ENCODE results near the gene HSD17B4. TPM values are rescaled to one million over a fixed set of nuclear protein-coding genes. Genes with fewer than 3 reads are reported as not detected.
A peak's percentile ranks its signal among the peaks of the same experiment; 100 is the strongest.

Gene HSD17B4
- total and polyA plus RNA-seq, 2 of the 13 experiments (the other 11 are each of a cell fraction or from before 2014, with no cell fraction given): 178 to 399 TPM

DNA sequence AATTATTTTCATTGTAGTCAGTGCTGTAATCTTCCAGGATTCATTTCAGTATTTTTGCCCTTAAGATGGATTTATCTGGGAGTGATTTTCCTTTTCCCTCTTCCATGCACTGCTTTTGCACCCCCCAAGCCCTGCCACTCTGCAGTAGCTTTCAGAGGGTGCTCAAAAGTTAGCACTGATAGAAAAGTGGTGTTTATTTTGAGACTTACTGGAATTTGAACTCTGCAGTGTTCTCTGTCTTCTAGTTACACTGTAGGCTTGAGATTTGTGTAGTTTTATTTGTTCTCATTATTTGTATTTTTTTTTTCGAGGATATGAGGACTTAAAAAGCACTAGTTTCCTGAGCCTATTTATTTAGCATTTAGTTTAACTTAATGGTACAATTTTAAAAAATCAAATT is 70.5 kb downstream of the HSD17B4 start (continued):
- TF ChIP-seq MEIS1 (CRISPR knock-in tag; IDR thresholded peaks at IDR 0.05; ENCODE audit: borderline replicate concordance) (no peak), ZZZ3 (CRISPR knock-in tag; IDR thresholded peaks at IDR 0.05; ENCODE audit: borderline replicate concordance) (no peak), ZNF747 (CRISPR knock-in tag; IDR thresholded peaks at IDR 0.05; ENCODE audit: borderline replicate concordance) (no peak), ZNF34 (CRISPR knock-in tag; IDR thresholded peaks at IDR 0.05; ENCODE audit: borderline replicate concordance) (no peak), ZNF670 (CRISPR knock-in tag; IDR thresholded peaks at IDR 0.05; ENCODE audit: borderline replicate concordance) (no peak), ZSCAN30 (CRISPR knock-in tag; IDR thresholded peaks at IDR 0.05) (no peak), ZNF660 (CRISPR knock-in tag; IDR thresholded peaks at IDR 0.05; ENCODE audit: borderline replicate concordance, low read depth) (no peak), ZNF781 (CRISPR knock-in tag; IDR thresholded peaks at IDR 0.05; ENCODE audit: borderline replicate concordance, not compliant biosample characterization) (no peak), ZSCAN21 (CRISPR knock-in tag; IDR thresholded peaks at IDR 0.05; ENCODE audit: borderline replicate concordance) (no peak), POLR2G (IDR thresholded peaks at IDR 0.05; ENCODE audit: low read depth, low read length) (no peak), EP300 (IDR thresholded peaks at IDR 0.05; ENCODE audit: low read depth in 2 of 2, low read length in 2 of 2) (peak in 1 of 2 experiments; percentile 56; a peak in 2 of 4 replicates), EP300 (CRISPR knock-in tag; IDR thresholded peaks at IDR 0.05; ENCODE audit: borderline replicate concordance) (no peak), BRCA1 (CRISPR knock-in tag; IDR thresholded peaks at IDR 0.05) (no peak), CCDC6 (CRISPR knock-in tag; IDR thresholded peaks at IDR 0.05) (no peak), XRCC5 (optimal IDR thresholded peaks at IDR 0.05; ENCODE audit: low read length) (no peak), THAP11 (CRISPR knock-in tag; IDR thresholded peaks at IDR 0.05) (0 out of 2 replicates have a peak, but pooled peaks have one; percentile 23), ZNF317 (CRISPR knock-in tag; IDR thresholded peaks at IDR 0.05) (no peak), ZNF879 (CRISPR knock-in tag; IDR thresholded peaks at IDR 0.05) (no peak), RBM39 (IDR thresholded peaks at IDR 0.05; ENCODE audit: low read depth, low read length, poor library complexity, severe bottlenecking) (no peak)
- TF ChIP-seq, protein P1, sequence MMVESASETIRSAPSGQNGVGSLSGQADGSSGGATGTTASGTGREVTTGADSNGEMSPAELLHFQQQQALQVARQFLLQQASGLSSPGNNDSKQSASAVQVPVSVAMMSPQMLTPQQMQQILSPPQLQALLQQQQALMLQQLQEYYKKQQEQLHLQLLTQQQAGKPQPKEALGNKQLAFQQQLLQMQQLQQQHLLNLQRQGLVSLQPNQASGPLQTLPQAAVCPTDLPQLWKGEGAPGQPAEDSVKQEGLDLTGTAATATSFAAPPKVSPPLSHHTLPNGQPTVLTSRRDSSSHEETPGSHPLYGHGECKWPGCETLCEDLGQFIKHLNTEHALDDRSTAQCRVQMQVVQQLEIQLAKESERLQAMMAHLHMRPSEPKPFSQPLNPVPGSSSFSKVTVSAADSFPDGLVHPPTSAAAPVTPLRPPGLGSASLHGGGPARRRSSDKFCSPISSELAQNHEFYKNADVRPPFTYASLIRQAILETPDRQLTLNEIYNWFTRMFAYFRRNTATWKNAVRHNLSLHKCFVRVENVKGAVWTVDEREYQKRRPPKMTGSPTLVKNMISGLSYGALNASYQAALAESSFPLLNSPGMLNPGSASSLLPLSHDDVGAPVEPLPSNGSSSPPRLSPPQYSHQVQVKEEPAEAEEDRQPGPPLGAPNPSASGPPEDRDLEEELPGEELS (CRISPR knock-in tag; IDR thresholded peaks at IDR 0.05): peak; percentile 66
- TF ChIP-seq, protein P2, sequence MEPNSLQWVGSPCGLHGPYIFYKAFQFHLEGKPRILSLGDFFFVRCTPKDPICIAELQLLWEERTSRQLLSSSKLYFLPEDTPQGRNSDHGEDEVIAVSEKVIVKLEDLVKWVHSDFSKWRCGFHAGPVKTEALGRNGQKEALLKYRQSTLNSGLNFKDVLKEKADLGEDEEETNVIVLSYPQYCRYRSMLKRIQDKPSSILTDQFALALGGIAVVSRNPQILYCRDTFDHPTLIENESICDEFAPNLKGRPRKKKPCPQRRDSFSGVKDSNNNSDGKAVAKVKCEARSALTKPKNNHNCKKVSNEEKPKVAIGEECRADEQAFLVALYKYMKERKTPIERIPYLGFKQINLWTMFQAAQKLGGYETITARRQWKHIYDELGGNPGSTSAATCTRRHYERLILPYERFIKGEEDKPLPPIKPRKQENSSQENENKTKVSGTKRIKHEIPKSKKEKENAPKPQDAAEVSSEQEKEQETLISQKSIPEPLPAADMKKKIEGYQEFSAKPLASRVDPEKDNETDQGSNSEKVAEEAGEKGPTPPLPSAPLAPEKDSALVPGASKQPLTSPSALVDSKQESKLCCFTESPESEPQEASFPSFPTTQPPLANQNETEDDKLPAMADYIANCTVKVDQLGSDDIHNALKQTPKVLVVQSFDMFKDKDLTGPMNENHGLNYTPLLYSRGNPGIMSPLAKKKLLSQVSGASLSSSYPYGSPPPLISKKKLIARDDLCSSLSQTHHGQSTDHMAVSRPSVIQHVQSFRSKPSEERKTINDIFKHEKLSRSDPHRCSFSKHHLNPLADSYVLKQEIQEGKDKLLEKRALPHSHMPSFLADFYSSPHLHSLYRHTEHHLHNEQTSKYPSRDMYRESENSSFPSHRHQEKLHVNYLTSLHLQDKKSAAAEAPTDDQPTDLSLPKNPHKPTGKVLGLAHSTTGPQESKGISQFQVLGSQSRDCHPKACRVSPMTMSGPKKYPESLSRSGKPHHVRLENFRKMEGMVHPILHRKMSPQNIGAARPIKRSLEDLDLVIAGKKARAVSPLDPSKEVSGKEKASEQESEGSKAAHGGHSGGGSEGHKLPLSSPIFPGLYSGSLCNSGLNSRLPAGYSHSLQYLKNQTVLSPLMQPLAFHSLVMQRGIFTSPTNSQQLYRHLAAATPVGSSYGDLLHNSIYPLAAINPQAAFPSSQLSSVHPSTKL (CRISPR knock-in tag; IDR thresholded peaks at IDR 0.05): peak; percentile 70
- TF ChIP-seq, protein P3, sequence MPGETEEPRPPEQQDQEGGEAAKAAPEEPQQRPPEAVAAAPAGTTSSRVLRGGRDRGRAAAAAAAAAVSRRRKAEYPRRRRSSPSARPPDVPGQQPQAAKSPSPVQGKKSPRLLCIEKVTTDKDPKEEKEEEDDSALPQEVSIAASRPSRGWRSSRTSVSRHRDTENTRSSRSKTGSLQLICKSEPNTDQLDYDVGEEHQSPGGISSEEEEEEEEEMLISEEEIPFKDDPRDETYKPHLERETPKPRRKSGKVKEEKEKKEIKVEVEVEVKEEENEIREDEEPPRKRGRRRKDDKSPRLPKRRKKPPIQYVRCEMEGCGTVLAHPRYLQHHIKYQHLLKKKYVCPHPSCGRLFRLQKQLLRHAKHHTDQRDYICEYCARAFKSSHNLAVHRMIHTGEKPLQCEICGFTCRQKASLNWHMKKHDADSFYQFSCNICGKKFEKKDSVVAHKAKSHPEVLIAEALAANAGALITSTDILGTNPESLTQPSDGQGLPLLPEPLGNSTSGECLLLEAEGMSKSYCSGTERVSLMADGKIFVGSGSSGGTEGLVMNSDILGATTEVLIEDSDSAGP (CRISPR knock-in tag; IDR thresholded peaks at IDR 0.05; ENCODE audit: borderline replicate concordance): no peak
- TF ChIP-seq, protein P4, sequence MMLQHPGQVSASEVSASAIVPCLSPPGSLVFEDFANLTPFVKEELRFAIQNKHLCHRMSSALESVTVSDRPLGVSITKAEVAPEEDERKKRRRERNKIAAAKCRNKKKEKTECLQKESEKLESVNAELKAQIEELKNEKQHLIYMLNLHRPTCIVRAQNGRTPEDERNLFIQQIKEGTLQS (CRISPR knock-in tag; IDR thresholded peaks at IDR 0.05): no peak
